Measurements from ENCODE around the gene RPL28. TPM values are rescaled to one million over a fixed set of nuclear protein-coding genes. Genes with fewer than 3 reads are reported as not detected.
"Not testable (repeated sequence)": the region's sequence is repeated elsewhere in the genome, so short reads cannot be mapped to it uniquely, and the experiment has no call there.

RPL28 gene
- polyA plus RNA-seq, 1 donor from 2014 or later, result 825 TPM

DNA sequence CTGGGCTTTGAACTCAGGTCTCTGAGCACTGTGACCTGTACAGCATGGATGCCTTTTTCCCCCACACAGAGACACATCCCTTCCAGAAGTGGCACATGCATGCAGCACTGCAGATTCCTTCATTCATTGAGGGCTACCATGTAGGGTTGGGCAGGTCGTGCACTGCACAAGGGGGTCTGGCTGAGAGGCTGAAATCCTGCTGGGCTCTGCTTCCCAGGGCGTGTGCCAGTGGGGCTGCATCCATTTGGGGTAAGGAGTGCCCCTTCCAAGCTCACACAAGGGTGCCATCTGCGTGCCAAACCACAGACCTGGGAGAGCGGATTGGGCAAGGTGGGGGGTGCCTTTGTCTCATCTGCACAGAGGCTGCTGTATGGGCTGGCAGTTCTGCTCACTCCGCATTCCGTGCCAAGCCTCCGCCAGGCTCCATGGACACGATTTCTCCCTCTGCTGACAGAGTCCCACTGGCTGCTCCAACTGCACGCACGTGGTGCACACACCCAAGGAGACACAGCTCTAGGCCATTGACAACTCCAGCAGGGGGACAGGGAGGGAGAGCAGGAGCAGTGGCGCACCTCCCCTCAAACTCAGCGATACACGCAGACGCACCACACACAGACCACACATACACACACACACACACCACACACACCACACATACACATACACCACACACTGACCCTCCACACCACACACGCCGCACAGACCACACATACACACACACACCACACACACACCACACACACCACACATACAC is 61.9 kb downstream of the RPL28 start:
- peaks cover 33% of the 10 kb centered on the region for H3K27me3 Mint-ChIP-seq
- peaks cover 0 to 5% (median 3%) of the 10 kb centered on the region in 3 donors for H3K4me1 Mint-ChIP-seq
- no peaks in the 10 kb centered on the region for H3K36me3 Mint-ChIP-seq
- no peak overlapping the region for H3K4me3 Mint-ChIP-seq
- H3K27ac Mint-ChIP-seq, result no peak overlapping the region
- no peaks in the 10 kb centered on the region for H3K9me3 Mint-ChIP-seq

DNA sequence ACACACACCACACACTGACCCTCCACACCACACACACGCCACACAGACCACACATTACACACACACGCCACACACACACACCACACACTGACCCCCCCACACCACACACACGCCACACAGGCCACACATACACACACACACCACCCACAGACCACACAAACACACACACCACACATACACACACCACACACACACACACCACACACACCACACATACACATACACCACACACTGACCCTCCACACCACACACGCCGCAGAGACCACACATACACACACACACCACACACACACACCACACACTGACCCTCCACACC is 62.4 kb downstream of the RPL28 start:
- not testable (repeated sequence) for H3K4me1 Mint-ChIP-seq, H3K27ac Mint-ChIP-seq, H3K9me3 Mint-ChIP-seq, H3K4me3 Mint-ChIP-seq, H3K36me3 Mint-ChIP-seq
- peaks cover 32% of the 10 kb centered on the region for H3K27me3 Mint-ChIP-seq

DNA sequence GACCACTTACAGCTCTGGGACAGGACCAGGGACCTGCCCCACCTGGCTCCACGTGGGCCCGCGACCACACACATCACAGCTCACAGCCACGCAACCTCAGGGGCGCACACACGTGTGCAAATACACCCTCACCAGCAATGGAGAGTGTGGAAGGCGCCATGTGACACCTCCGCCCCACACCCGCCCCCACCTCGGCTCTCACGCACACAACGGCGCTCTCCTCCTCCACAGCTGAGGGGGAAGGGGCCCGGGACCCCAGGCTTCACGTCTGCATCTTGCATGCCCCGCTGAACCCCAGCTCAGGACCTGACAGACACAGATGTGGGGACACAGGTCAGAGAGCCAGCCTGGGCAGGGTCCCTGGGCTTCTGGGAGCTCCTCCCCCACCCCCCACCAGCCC is 63.7 kb downstream of the RPL28 start:
- H3K27ac Mint-ChIP-seq, result no peak overlapping the region
- no peaks in the 10 kb centered on the region for H3K9me3 Mint-ChIP-seq
- H3K36me3 Mint-ChIP-seq, result peaks cover 10% of the 10 kb centered on the region
- H3K4me1 Mint-ChIP-seq, result peaks cover 0 to 10% (median 6%) of the 10 kb centered on the region in 3 donors
- peaks cover 22% of the 10 kb centered on the region for H3K27me3 Mint-ChIP-seq
- H3K4me3 Mint-ChIP-seq, result no peak overlapping the region

GRCh38 chr19:55451163-55451964 is 65.6 kb downstream of the RPL28 start:
- H3K9me3 Mint-ChIP-seq, result peaks cover 0 to 1% (median 0%) of the 10 kb centered on the region in 3 donors
- H3K27me3 Mint-ChIP-seq, result peaks cover 13% of the 10 kb centered on the region
- H3K36me3 Mint-ChIP-seq, result peaks cover 15% of the 10 kb centered on the region
- no peak overlapping the region for H3K27ac Mint-ChIP-seq
- peak overlapping the region in 3 of 4 donors; percentile 60 to 90 (median 66) for H3K4me3 Mint-ChIP-seq
- H3K4me1 Mint-ChIP-seq, result peaks cover 0 to 10% (median 6%) of the 10 kb centered on the region in 3 donors

- Mint-ChIP-seq H3K9me3 (peaks cover 0 to 1% (median 0%) of the 10 kb centered on the region in 3 donors), H3K27me3 (peaks cover 13% of the 10 kb centered on the region), H3K4me1 (peaks cover 0 to 10% (median 6%) of the 10 kb centered on the region in 3 donors), H3K4me3 (peak overlapping the region in 1 of 4 donors; percentile 90), H3K36me3 (peaks cover 15% of the 10 kb centered on the region), H3K27ac (no peak overlapping the region)
Observed at GRCh38 chr19:55451965-55452748, 66.4 kb downstream of the RPL28 start.

Other genes with a start within 250 kb of the RPL28 start
- gene TNNT1, start 236.7 kb upstream of the RPL28 start, polyA plus RNA-seq, result not detected
- gene TNNI3, start 228.2 kb upstream of the RPL28 start, polyA plus RNA-seq, result not detected
- gene DNAAF3, start 219.3 kb upstream of the RPL28 start, polyA plus RNA-seq, result not detected
- gene SYT5, start 205.6 kb upstream of the RPL28 start, polyA plus RNA-seq, result 0.43 TPM
- not detected for gene PTPRH, start 176.4 kb upstream of the RPL28 start, polyA plus RNA-seq
- 1.4 TPM for gene TMEM86B, start 157.2 kb upstream of the RPL28 start, polyA plus RNA-seq
- gene PPP6R1, start 126.9 kb upstream of the RPL28 start, polyA plus RNA-seq, result 47.0 TPM
- 34.1 TPM for gene HSPBP1, start 105.8 kb upstream of the RPL28 start, polyA plus RNA-seq
- 0.34 TPM for gene BRSK1, start 101.9 kb upstream of the RPL28 start, polyA plus RNA-seq
- gene TMEM150B, start 60.6 kb upstream of the RPL28 start, polyA plus RNA-seq, result not detected
- 2.3 TPM for gene KMT5C, start 46.1 kb upstream of the RPL28 start, polyA plus RNA-seq
- gene COX6B2, start 31.2 kb upstream of the RPL28 start, polyA plus RNA-seq, result not detected
- gene GARIN5B, start 22.7 kb upstream of the RPL28 start, polyA plus RNA-seq, result not detected
- not detected for gene IL11, start 15.5 kb upstream of the RPL28 start, polyA plus RNA-seq
- gene TMEM190, start 9.1 kb upstream of the RPL28 start, polyA plus RNA-seq, result not detected
- gene TMEM238, start 1.6 kb upstream of the RPL28 start, polyA plus RNA-seq, result 1.1 TPM
- gene UBE2S, start 21.9 kb downstream of the RPL28 start, polyA plus RNA-seq, result 37.6 TPM
- gene SHISA7, start 57.4 kb downstream of the RPL28 start, polyA plus RNA-seq, result not detected
- 40.0 TPM for gene ISOC2, start 75.7 kb downstream of the RPL28 start, polyA plus RNA-seq
- not detected for gene C19orf85, start 78.8 kb downstream of the RPL28 start, polyA plus RNA-seq
- 0.34 TPM for gene ZNF628, start 90.7 kb downstream of the RPL28 start, polyA plus RNA-seq
- 6.1 TPM for gene NAT14, start 99.3 kb downstream of the RPL28 start, polyA plus RNA-seq
- not detected for gene SSC5D, start 102.5 kb downstream of the RPL28 start, polyA plus RNA-seq
- not detected for gene SBK2, start 151.2 kb downstream of the RPL28 start, polyA plus RNA-seq
- gene SBK3, start 159.6 kb downstream of the RPL28 start, polyA plus RNA-seq, result not detected
- 0.79 TPM for gene ZNF579, start 194.9 kb downstream of the RPL28 start, polyA plus RNA-seq
- gene FIZ1, start 213.6 kb downstream of the RPL28 start, polyA plus RNA-seq, result 3.1 TPM
- 49.6 TPM for gene ZNF524, start 214.4 kb downstream of the RPL28 start, polyA plus RNA-seq
- 0.36 TPM for gene ZNF865, start 219.7 kb downstream of the RPL28 start, polyA plus RNA-seq
- 2.4 TPM for gene ZNF784, start 238.6 kb downstream of the RPL28 start, polyA plus RNA-seq

Data from IgD-negative memory B cell (primary cell).